Stimulated activated CD4-positive, alpha-beta T cell treated with anti-CD3 and anti-CD28 coated beads, Interleukin-15, amount 100 ng/mL, for 24 hours (primary cell): ENCODE measurements around the gene ENG.

Experiments used
- DNase-seq: peaks from one replicate; pipeline ENCODE4 v3.0.0-alpha.2; 2020

Gene ENG

GRCh38 chr9:127770905-127771569, 83.4 kb downstream of the ENG start:
- DNase-seq = peak; percentile 99

- no peak for DNase-seq
Observed at GRCh38 chr9:127770583-127770904, 83.9 kb downstream of the ENG start.

- no peak for DNase-seq
Observed at GRCh38 chr9:127769929-127770582, 84.4 kb downstream of the ENG start.

- no peak for DNase-seq
Observed at GRCh38 chr9:127769101-127769500, 85.4 kb downstream of the ENG start.

GRCh38 chr9:127768698-127769097, 85.8 kb downstream of the ENG start:
- DNase-seq = no peak

- DNase-seq = no peak
Observed at GRCh38 chr9:127767909-127768331, 86.5 kb downstream of the ENG start.

GRCh38 chr9:127767410-127767809, 87.0 kb downstream of the ENG start:
- DNase-seq = no peak

GRCh38 chr9:127765418-127765817, 89.0 kb downstream of the ENG start:
- no peak for DNase-seq
